GM12878 (cell line): ENCODE measurements around the gene PNPLA4. TPM values are rescaled to one million over a fixed set of nuclear protein-coding genes. Genes with fewer than 3 reads are reported as not detected.

ENCODE experiments used
- CREM ChIP-seq: IDR thresholded peaks from 2 replicates; pipeline ENCODE4 v1.6.1; 2014; ENCODE audit warnings: antibody characterized with exemption, low read depth
- EP300 ChIP-seq, 2 experiments: fragments of 150-350 bp in 1 of 2; IDR thresholded peaks; 2 replicates each; pipeline ENCODE4 v1.6.1; 2011 to 2012; ENCODE audit warnings: low read depth in 2 of 2, low read length in 2 of 2, borderline replicate concordance in 1 of 2, improper control_type of control experiment in 1 of 2, inconsistent platforms in 1 of 2; ENCODE audit not compliant: control insufficient read depth in 1 of 2
- GABPA ChIP-seq: IDR thresholded peaks from 2 replicates; pipeline ENCODE4 v1.6.1; 2014; ENCODE audit warnings: antibody characterized with exemption, low read depth, mild to moderate bottlenecking, inconsistent platforms
- KDM1A ChIP-seq: fragments of 200-600 bp; sonication (generic); IDR thresholded peaks from 2 replicates; pipeline ENCODE4 v1.6.1; 2016; ENCODE audit warnings: borderline replicate concordance
- NR2F1 ChIP-seq: fragments of 450-650 bp; conservative IDR thresholded peaks from 2 replicates; pipeline ENCODE4 v1.6.1; 2017; ENCODE audit warnings: mild to moderate bottlenecking
- POLR2AphosphoS5 ChIP-seq: IDR thresholded peaks from 2 replicates; pipeline ENCODE4 v1.6.1; 2011; ENCODE audit warnings: mild to moderate bottlenecking, low read length, inconsistent platforms
- RAD21 ChIP-seq: IDR thresholded peaks from 2 replicates; pipeline ENCODE4 v1.6.1; 2011; ENCODE audit warnings: mild to moderate bottlenecking, low read depth, low read length, moderate library complexity; ENCODE audit not compliant: insufficient read depth
- SRF ChIP-seq, 2 experiments: IDR thresholded peaks; 2 replicates each; pipeline ENCODE4 v1.6.1; 2011; ENCODE audit warnings: low read depth in 2 of 2, low read length in 2 of 2, mild to moderate bottlenecking in 1 of 2, moderate library complexity in 1 of 2
- YBX1 ChIP-seq: fragments of 450-650 bp; IDR thresholded peaks from 2 replicates; pipeline ENCODE4 v1.6.1; 2016; ENCODE audit warnings: antibody characterized with exemption
- ZBED1 ChIP-seq: IDR thresholded peaks from 2 replicates; pipeline ENCODE4 v1.6.1; 2016; ENCODE audit warnings: borderline replicate concordance
- polyA plus RNA-seq, 11 experiments: library from polyadenylated mRNA; depleted of rRNA in 4 of 11; unstranded in 6 of 11; stranded (reverse) in 5 of 11; fragments of >200 nt; fragmentation: Nextera tagmentation in 4 of 11; fragmentation: Illumina TruSeq in 1 of 11; extraction: Ambion mirVana in 4 of 11; extraction: Trizol in 1 of 11; gene quantifications; 1 replicate in 1 of 11; 2 replicates in 10 of 11; pipeline versions ENCODE4 v1.2.1 to v1.2.3, GENCODE V29; 2011 to 2016; ENCODE audit warnings: inconsistent platforms in 2 of 11, missing spikeins in 2 of 11, low read depth in 1 of 11
- total RNA-seq, 4 experiments: library from RNA; depleted of rRNA in 3 of 4; stranded (reverse); fragments of >200 nt in 3 of 4; fragmentation: Illumina TruSeq in 1 of 4; extraction: Trizol in 1 of 4; gene quantifications; 2 replicates each; pipeline versions ENCODE4 v1.2.1 to v1.2.3, GENCODE V29; 2013 to 2021
- TF ChIP-seq, protein P1 (sequence below): fragments of 150-350 bp; IDR thresholded peaks from 2 replicates; pipeline ENCODE4 v1.6.1; 2016; ENCODE audit warnings: low read depth, low read length
- TF ChIP-seq, protein P2 (sequence below): IDR thresholded peaks from 2 replicates; pipeline ENCODE4 v1.6.1; 2011; ENCODE audit warnings: borderline replicate concordance, low read depth, mild to moderate bottlenecking, moderate library complexity, mixed read lengths, low read length; ENCODE audit not compliant: insufficient read depth; ENCODE audit errors: extremely low read length

The PNPLA4 gene
- total and polyA plus RNA-seq, 10 of the 15 experiments (the other 5 are each of a cell fraction or from before 2014, with no cell fraction given): 18.0 to 53.0 (median 33.6) TPM

DNA sequence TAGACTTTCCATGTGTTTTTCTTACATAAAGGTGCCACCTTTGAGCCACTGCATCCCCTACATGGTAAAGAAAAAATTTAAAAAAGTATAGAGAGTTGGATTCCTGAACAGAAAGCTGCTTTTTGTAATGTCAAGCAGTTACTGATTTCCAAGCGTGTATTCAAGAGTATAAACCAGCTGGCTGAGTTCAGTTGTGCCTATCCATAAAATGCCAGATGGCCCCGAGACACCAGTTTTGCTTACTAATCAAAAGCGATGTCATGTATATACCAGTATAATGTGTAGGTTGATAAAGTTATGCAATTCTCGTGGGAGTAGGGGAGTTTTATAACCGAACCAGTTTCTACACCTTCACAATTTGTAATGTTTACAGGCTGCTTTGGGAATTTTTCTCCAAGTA lies 26.2 kb upstream of the PNPLA4 start (continued):
- TF ChIP-seq, protein P1, sequence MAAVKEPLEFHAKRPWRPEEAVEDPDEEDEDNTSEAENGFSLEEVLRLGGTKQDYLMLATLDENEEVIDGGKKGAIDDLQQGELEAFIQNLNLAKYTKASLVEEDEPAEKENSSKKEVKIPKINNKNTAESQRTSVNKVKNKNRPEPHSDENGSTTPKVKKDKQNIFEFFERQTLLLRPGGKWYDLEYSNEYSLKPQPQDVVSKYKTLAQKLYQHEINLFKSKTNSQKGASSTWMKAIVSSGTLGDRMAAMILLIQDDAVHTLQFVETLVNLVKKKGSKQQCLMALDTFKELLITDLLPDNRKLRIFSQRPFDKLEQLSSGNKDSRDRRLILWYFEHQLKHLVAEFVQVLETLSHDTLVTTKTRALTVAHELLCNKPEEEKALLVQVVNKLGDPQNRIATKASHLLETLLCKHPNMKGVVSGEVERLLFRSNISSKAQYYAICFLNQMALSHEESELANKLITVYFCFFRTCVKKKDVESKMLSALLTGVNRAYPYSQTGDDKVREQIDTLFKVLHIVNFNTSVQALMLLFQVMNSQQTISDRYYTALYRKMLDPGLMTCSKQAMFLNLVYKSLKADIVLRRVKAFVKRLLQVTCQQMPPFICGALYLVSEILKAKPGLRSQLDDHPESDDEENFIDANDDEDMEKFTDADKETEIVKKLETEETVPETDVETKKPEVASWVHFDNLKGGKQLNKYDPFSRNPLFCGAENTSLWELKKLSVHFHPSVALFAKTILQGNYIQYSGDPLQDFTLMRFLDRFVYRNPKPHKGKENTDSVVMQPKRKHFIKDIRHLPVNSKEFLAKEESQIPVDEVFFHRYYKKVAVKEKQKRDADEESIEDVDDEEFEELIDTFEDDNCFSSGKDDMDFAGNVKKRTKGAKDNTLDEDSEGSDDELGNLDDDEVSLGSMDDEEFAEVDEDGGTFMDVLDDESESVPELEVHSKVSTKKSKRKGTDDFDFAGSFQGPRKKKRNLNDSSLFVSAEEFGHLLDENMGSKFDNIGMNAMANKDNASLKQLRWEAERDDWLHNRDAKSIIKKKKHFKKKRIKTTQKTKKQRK: no peak
- no peak for TF ChIP-seq YBX1
- TF ChIP-seq, protein P2, sequence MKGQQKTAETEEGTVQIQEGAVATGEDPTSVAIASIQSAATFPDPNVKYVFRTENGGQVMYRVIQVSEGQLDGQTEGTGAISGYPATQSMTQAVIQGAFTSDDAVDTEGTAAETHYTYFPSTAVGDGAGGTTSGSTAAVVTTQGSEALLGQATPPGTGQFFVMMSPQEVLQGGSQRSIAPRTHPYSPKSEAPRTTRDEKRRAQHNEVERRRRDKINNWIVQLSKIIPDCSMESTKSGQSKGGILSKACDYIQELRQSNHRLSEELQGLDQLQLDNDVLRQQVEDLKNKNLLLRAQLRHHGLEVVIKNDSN: no peak
- no peak for TF ChIP-seq GABPA
- TF ChIP-seq NR2F1: no peak
- TF ChIP-seq CREM: no peak
- no peak for TF ChIP-seq ZBED1
- TF ChIP-seq SRF (IDR thresholded peaks at IDR 0.05; ENCODE audit: low read depth in 2 of 2, low read length in 2 of 2): no peak
- TF ChIP-seq KDM1A: no peak
- no peak for TF ChIP-seq POLR2AphosphoS5
- TF ChIP-seq RAD21: no peak
- no peak for TF ChIP-seq EP300 (IDR thresholded peaks at IDR 0.05; ENCODE audit: borderline replicate concordance in 1 of 2, control insufficient read depth in 1 of 2, low read depth in 2 of 2, low read length in 2 of 2)
